Sigmoid colon (tissue), 4 donors: ENCODE measurements around the gene DMRTC1B.
"Not testable (repeated sequence)": the region's sequence is repeated elsewhere in the genome, so short reads cannot be mapped to it uniquely, and the experiment has no call there.

Source experiments
- EP300 ChIP-seq, 4 donors: sonication (generic); formaldehyde crosslinking; IDR thresholded peaks; one replicate each; pipeline ENCODE4 v1.6.1; 2017; ENCODE audit warnings: antibody characterized with exemption in 4 of 4
- POLR2A ChIP-seq, 2 donors: fragments of 450-650 bp; IDR thresholded peaks; one replicate each; pipeline ENCODE4 v1.6.1; 2016; ENCODE audit warnings: antibody characterized with exemption in 2 of 2, mild to moderate bottlenecking in 2 of 2, moderate library complexity in 2 of 2
- POLR2AphosphoS5 ChIP-seq, 4 donors: sonication (generic); formaldehyde crosslinking; IDR thresholded peaks; one replicate each; pipeline ENCODE4 v1.6.1; 2017; ENCODE audit warnings: antibody characterized with exemption in 4 of 4
- TF ChIP-seq, protein P1 (sequence below), 4 experiments: fragments of 450-650 bp in 3 of 4; fragments of 200-600 bp in 1 of 4; IDR thresholded peaks; one replicate each; pipeline ENCODE4 v1.5.1; 2016 to 2019; ENCODE audit warnings: antibody characterized with exemption in 4 of 4, mild to moderate bottlenecking in 3 of 4, moderate library complexity in 2 of 4

DNA sequence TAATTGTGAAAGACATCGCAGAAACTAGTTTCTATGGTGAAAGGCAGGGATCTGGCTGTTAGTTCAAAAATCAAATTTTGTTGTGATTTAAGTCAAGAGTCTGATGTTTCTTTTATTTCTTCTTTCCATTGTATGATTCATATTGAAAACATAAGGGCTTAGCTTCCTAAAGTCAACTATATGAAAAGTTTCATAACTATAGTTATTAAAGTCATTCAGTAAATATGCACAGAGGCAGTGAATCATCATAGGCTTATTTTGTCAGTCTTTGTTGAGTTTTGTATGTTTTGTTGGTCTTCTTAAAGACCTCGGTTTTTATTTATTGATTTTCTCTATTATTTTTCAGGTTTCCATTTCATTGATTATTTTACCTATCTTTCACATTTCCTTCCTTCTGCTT is 106.2 kb downstream of the DMRTC1B start:
- TF ChIP-seq, protein P1, sequence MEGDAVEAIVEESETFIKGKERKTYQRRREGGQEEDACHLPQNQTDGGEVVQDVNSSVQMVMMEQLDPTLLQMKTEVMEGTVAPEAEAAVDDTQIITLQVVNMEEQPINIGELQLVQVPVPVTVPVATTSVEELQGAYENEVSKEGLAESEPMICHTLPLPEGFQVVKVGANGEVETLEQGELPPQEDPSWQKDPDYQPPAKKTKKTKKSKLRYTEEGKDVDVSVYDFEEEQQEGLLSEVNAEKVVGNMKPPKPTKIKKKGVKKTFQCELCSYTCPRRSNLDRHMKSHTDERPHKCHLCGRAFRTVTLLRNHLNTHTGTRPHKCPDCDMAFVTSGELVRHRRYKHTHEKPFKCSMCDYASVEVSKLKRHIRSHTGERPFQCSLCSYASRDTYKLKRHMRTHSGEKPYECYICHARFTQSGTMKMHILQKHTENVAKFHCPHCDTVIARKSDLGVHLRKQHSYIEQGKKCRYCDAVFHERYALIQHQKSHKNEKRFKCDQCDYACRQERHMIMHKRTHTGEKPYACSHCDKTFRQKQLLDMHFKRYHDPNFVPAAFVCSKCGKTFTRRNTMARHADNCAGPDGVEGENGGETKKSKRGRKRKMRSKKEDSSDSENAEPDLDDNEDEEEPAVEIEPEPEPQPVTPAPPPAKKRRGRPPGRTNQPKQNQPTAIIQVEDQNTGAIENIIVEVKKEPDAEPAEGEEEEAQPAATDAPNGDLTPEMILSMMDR (IDR thresholded peaks at IDR 0.05): not testable (repeated sequence)
- not testable (repeated sequence) for TF ChIP-seq EP300, POLR2A, POLR2AphosphoS5 (IDR thresholded peaks at IDR 0.05)
